Right renal pelvis (tissue), 4 donors: ENCODE measurements around the gene MTUS2. TPM values are rescaled to one million over a fixed set of nuclear protein-coding genes. Genes with fewer than 3 reads are reported as not detected.
"Not testable (repeated sequence)": the region's sequence is repeated elsewhere in the genome, so short reads cannot be mapped to it uniquely, and the experiment has no call there.

Source experiments
- DNase-seq, 4 donors: peaks; one replicate each; pipeline ENCODE4 v3.0.0-alpha.2; 2013; ENCODE audit warnings: low read depth in 4 of 4, low spot score in 3 of 4, missing footprints in 1 of 4
- polyA plus RNA-seq, 4 donors: library from polyadenylated mRNA; unstranded; fragments of 120-200 nt; gene quantifications; one replicate each; pipeline ENCODE4 v1.2.1, GENCODE V29; 2013; ENCODE audit not compliant: insufficient read length in 4 of 4

MTUS2 gene
- polyA plus RNA-seq, 4 donors, result 0.89 to 1.7 (median 1.2) TPM

- DNase-seq, result no peak
Measured at GRCh38 chr13:29379281-29379680, 559.1 kb downstream of the MTUS2 start.

- DNase-seq, result no peak
Measured at GRCh38 chr13:29379865-29380264, 559.7 kb downstream of the MTUS2 start.

- no peak for DNase-seq
Measured at GRCh38 chr13:29382021-29382420, 561.9 kb downstream of the MTUS2 start.

GRCh38 chr13:29383476-29383875 lies 563.3 kb downstream of the MTUS2 start:
- DNase-seq, result no peak

GRCh38 chr13:29384466-29384865 lies 564.3 kb downstream of the MTUS2 start:
- DNase-seq, result no peak

- DNase-seq, result no peak
Measured at GRCh38 chr13:29384871-29385270, 564.7 kb downstream of the MTUS2 start.

GRCh38 chr13:29386246-29386645 lies 566.1 kb downstream of the MTUS2 start:
- no peak for DNase-seq

GRCh38 chr13:29390598-29390997 lies 570.5 kb downstream of the MTUS2 start:
- not testable (repeated sequence) for DNase-seq

- no peak for DNase-seq
Measured at GRCh38 chr13:29396446-29396845, 576.3 kb downstream of the MTUS2 start.

GRCh38 chr13:29397265-29397664 lies 577.1 kb downstream of the MTUS2 start:
- no peak for DNase-seq

- no peak for DNase-seq
Measured at GRCh38 chr13:29402166-29402636, 582.1 kb downstream of the MTUS2 start.

GRCh38 chr13:29405401-29405800 lies 585.3 kb downstream of the MTUS2 start:
- no peak for DNase-seq

- no peak for DNase-seq
Measured at GRCh38 chr13:29411481-29411880, 591.3 kb downstream of the MTUS2 start.

- no peak for DNase-seq
Measured at GRCh38 chr13:29418026-29418425, 597.9 kb downstream of the MTUS2 start.

- DNase-seq, result no peak
Measured at GRCh38 chr13:29421118-29421517, 601.0 kb downstream of the MTUS2 start.

- no peak for DNase-seq
Measured at GRCh38 chr13:29422015-29422414, 601.9 kb downstream of the MTUS2 start.

GRCh38 chr13:29423050-29423449 lies 602.9 kb downstream of the MTUS2 start:
- DNase-seq, result no peak

GRCh38 chr13:29427937-29428309 lies 607.8 kb downstream of the MTUS2 start:
- no peak for DNase-seq

GRCh38 chr13:29428310-29429181 lies 608.4 kb downstream of the MTUS2 start:
- no peak for DNase-seq

- no peak for DNase-seq
Measured at GRCh38 chr13:29429286-29429900, 609.3 kb downstream of the MTUS2 start.

GRCh38 chr13:29434217-29434945 lies 614.2 kb downstream of the MTUS2 start:
- DNase-seq, result no peak
